Endothelial cell of umbilical vein (primary cell): ENCODE data around the gene OGDH.

Experiments used
- EZH2 ChIP-seq: IDR thresholded peaks from 2 replicates; pipeline ENCODE4 v1.6.1; 2012; ENCODE audit warnings: borderline replicate concordance, low read depth, mild to moderate bottlenecking, moderate library complexity, low read length, inconsistent platforms; ENCODE audit not compliant: severe bottlenecking
- FOS ChIP-seq: IDR thresholded peaks from 2 replicates; pipeline ENCODE4 v1.6.1; 2011; ENCODE audit warnings: mild to moderate bottlenecking, low read length, moderate library complexity, borderline replicate concordance; ENCODE audit not compliant: insufficient read depth
- GATA2 ChIP-seq: IDR thresholded peaks from 2 replicates; pipeline ENCODE4 v1.7.0; 2011; ENCODE audit warnings: low read depth, mild to moderate bottlenecking, moderate library complexity, mixed read lengths, low read length; ENCODE audit not compliant: insufficient read length, insufficient read depth
- JUN ChIP-seq: IDR thresholded peaks from 2 replicates; pipeline ENCODE4 v1.6.1; 2011; ENCODE audit warnings: borderline replicate concordance, low read depth; ENCODE audit not compliant: insufficient read length, insufficient read depth
- MYC ChIP-seq: IDR thresholded peaks from one replicate; pipeline ENCODE4 v1.6.1; 2011; ENCODE audit warnings: mild to moderate bottlenecking, low read depth, low read length
- POLR2A ChIP-seq: IDR thresholded peaks from 2 replicates; pipeline ENCODE4 v1.6.1; 2012; ENCODE audit warnings: low read depth, mild to moderate bottlenecking, control low read depth, low read length
- POLR2AphosphoS5 ChIP-seq: IDR thresholded peaks from 2 replicates; pipeline ENCODE4 v1.6.1; 2012; ENCODE audit warnings: low read depth, mild to moderate bottlenecking, control low read depth, low read length, moderate library complexity; ENCODE audit not compliant: insufficient read depth
- TF ChIP-seq, protein P1 (sequence below), 2 donors: IDR thresholded peaks; 1 replicate in 1 of 2; 2 replicates in 1 of 2; pipeline ENCODE4 v1.5.1; 2011; ENCODE audit warnings: low read length in 2 of 2, mild to moderate bottlenecking in 2 of 2, moderate library complexity in 2 of 2, control low read depth in 1 of 2, inconsistent platforms in 1 of 2, low read depth in 1 of 2; ENCODE audit not compliant: insufficient read depth in 1 of 2; ENCODE audit errors: extremely low read depth in 1 of 2
- TF ChIP-seq, protein P2 (sequence below): IDR thresholded peaks from 2 replicates; pipeline ENCODE4 v1.6.1; 2011; ENCODE audit not compliant: insufficient read depth, insufficient read length

DNA sequence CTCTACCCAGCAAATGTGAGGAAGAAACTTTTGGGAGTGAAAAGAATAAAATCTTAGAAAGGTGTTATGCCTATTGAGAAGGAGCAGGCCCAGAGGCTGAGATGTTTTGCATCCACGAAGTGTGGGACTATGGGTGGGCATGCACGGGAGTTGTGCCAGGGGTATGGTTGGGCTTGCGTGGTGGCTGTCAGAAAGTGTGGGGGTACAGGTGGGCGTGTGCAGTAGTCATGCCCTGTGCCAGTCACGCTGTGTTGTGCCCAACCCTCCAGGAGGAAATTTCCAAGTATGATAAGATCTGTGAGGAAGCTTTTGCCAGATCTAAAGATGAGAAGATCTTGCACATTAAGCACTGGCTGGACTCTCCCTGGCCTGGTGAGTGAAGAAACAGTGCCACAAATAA, 89.3 kb downstream of the OGDH start:
- TF ChIP-seq, protein P1, sequence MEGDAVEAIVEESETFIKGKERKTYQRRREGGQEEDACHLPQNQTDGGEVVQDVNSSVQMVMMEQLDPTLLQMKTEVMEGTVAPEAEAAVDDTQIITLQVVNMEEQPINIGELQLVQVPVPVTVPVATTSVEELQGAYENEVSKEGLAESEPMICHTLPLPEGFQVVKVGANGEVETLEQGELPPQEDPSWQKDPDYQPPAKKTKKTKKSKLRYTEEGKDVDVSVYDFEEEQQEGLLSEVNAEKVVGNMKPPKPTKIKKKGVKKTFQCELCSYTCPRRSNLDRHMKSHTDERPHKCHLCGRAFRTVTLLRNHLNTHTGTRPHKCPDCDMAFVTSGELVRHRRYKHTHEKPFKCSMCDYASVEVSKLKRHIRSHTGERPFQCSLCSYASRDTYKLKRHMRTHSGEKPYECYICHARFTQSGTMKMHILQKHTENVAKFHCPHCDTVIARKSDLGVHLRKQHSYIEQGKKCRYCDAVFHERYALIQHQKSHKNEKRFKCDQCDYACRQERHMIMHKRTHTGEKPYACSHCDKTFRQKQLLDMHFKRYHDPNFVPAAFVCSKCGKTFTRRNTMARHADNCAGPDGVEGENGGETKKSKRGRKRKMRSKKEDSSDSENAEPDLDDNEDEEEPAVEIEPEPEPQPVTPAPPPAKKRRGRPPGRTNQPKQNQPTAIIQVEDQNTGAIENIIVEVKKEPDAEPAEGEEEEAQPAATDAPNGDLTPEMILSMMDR (IDR thresholded peaks at IDR 0.05; ENCODE audit: extremely low read depth in 1 of 2, insufficient read depth in 1 of 2, low read depth in 1 of 2, low read length in 2 of 2) = no peak
- TF ChIP-seq EZH2 = no peak
- no peak for TF ChIP-seq POLR2AphosphoS5
- TF ChIP-seq POLR2A = no peak
- TF ChIP-seq, protein P2, sequence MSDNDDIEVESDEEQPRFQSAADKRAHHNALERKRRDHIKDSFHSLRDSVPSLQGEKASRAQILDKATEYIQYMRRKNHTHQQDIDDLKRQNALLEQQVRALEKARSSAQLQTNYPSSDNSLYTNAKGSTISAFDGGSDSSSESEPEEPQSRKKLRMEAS = no peak
- no peak for TF ChIP-seq GATA2
- no peak for TF ChIP-seq JUN
- TF ChIP-seq MYC = no peak
- no peak for TF ChIP-seq FOS
